Kidney epithelial cell (primary cell): ENCODE data around the gene CSGALNACT2. TPM values are rescaled to one million over a fixed set of nuclear protein-coding genes. Genes with fewer than 3 reads are reported as not detected.

Experiments
- DNase-seq: peaks from one replicate; pipeline ENCODE4 v3.0.0-alpha.2; 2010; ENCODE audit warnings: low read depth
- H3K27me3 ChIP-seq: 2 replicates; pipeline ENCODE4 v1.6.0; 2011; ENCODE audit warnings: low read length; ENCODE audit not compliant: control insufficient read depth, insufficient read depth
- H3K36me3 ChIP-seq: 2 replicates; pipeline ENCODE4 v1.5.1; 2011; ENCODE audit warnings: low read length; ENCODE audit not compliant: control insufficient read depth, insufficient read depth
- H3K4me3 ChIP-seq: 2 replicates; pipeline ENCODE4 v1.5.1; 2011; ENCODE audit warnings: low read depth, mild to moderate bottlenecking, control low read depth, low read length
- CTCF ChIP-seq: IDR thresholded peaks from 2 replicates; pipeline ENCODE4 v1.5.1; 2011; ENCODE audit warnings: mild to moderate bottlenecking, moderate library complexity, low read length, control low read depth, inconsistent platforms; ENCODE audit not compliant: insufficient read depth, poor library complexity, severe bottlenecking
- total RNA-seq: library from RNA; depleted of rRNA; stranded (reverse); fragments of >200 nt; gene quantifications from 2 replicates; pipeline ENCODE4 v1.2.3, GENCODE V29; 2015

Gene CSGALNACT2
- total RNA-seq, 1 donor from 2014 or later = 17.3 TPM

- H3K36me3 ChIP-seq = no peaks in the 10 kb centered on the region
Observed at GRCh38 chr10:43206391-43207235, 68.4 kb downstream of the CSGALNACT2 start.

GRCh38 chr10:43208147-43209073 is 70.2 kb downstream of the CSGALNACT2 start:
- Histone ChIP-seq H3K36me3 (no peaks in the 10 kb centered on the region), H3K4me3 (no peak overlapping the region), H3K27me3 (no peaks in the 10 kb centered on the region)
- DNase-seq = no peak
- no peak for TF ChIP-seq CTCF

More at GRCh38 chr10:43206391-43207235, 68.4 kb downstream of the CSGALNACT2 start:
- no peak for DNase-seq
- no peak for TF ChIP-seq CTCF
- H3K27me3 ChIP-seq = peaks cover 2% of the 10 kb centered on the region
- H3K4me3 ChIP-seq = no peak overlapping the region

- TF ChIP-seq CTCF = no peak
- H3K4me3 ChIP-seq = no peak overlapping the region
- DNase-seq = no peak
Observed at GRCh38 chr10:43209074-43209455, 70.8 kb downstream of the CSGALNACT2 start.

GRCh38 chr10:43209651-43210141 is 71.5 kb downstream of the CSGALNACT2 start:
- H3K4me3 ChIP-seq = no peak overlapping the region
- no peaks in the 10 kb centered on the region for H3K27me3 ChIP-seq
- TF ChIP-seq CTCF = no peak
- no peaks in the 10 kb centered on the region for H3K36me3 ChIP-seq
- no peak for DNase-seq

More at GRCh38 chr10:43209074-43209455, 70.8 kb downstream of the CSGALNACT2 start:
- no peaks in the 10 kb centered on the region for H3K27me3 ChIP-seq
- no peaks in the 10 kb centered on the region for H3K36me3 ChIP-seq

GRCh38 chr10:43210556-43210955 is 72.3 kb downstream of the CSGALNACT2 start:
- H3K27me3 ChIP-seq = no peaks in the 10 kb centered on the region
- no peak for TF ChIP-seq CTCF
- H3K36me3 ChIP-seq = no peaks in the 10 kb centered on the region
- H3K4me3 ChIP-seq = no peak overlapping the region
- no peak for DNase-seq
